GM19099 (cell line): ENCODE results near the gene GALNT18.

Source experiments
- POLR2A ChIP-seq: IDR thresholded peaks from 3 replicates; pipeline ENCODE4 v1.6.1; 2011; ENCODE audit warnings: low read depth; ENCODE audit not compliant: insufficient read length; ENCODE audit errors: extremely low read depth

GALNT18 gene

GRCh38 chr11:11391796-11392463 lies 229.9 kb downstream of the GALNT18 start:
- no peak for TF ChIP-seq POLR2A

- TF ChIP-seq POLR2A: no peak
Measured at GRCh38 chr11:11391169-11391568, 230.6 kb downstream of the GALNT18 start.

- no peak for TF ChIP-seq POLR2A
Measured at GRCh38 chr11:11390068-11390771, 231.6 kb downstream of the GALNT18 start.

GRCh38 chr11:11389238-11389637 lies 232.6 kb downstream of the GALNT18 start:
- TF ChIP-seq POLR2A: no peak

- no peak for TF ChIP-seq POLR2A
Measured at GRCh38 chr11:11387622-11388305, 234.0 kb downstream of the GALNT18 start.

- no peak for TF ChIP-seq POLR2A
Measured at GRCh38 chr11:11387207-11387606, 234.6 kb downstream of the GALNT18 start.

GRCh38 chr11:11384829-11385228 lies 237.0 kb downstream of the GALNT18 start:
- TF ChIP-seq POLR2A: no peak

- no peak for TF ChIP-seq POLR2A
Measured at GRCh38 chr11:11383995-11384394, 237.8 kb downstream of the GALNT18 start.

- no peak for TF ChIP-seq POLR2A
Measured at GRCh38 chr11:11382858-11383532, 238.8 kb downstream of the GALNT18 start.

- no peak for TF ChIP-seq POLR2A
Measured at GRCh38 chr11:11381471-11382105, 240.2 kb downstream of the GALNT18 start.

- no peak for TF ChIP-seq POLR2A
Measured at GRCh38 chr11:11380883-11381282, 240.9 kb downstream of the GALNT18 start.

GRCh38 chr11:11380340-11380739 lies 241.5 kb downstream of the GALNT18 start:
- TF ChIP-seq POLR2A: no peak

GRCh38 chr11:11379661-11380060 lies 242.1 kb downstream of the GALNT18 start:
- TF ChIP-seq POLR2A: no peak

GRCh38 chr11:11378184-11378940 lies 243.4 kb downstream of the GALNT18 start:
- no peak for TF ChIP-seq POLR2A
